BJ (cell line): Measurements from ENCODE around the gene AURKB. TPM values are rescaled to one million over a fixed set of nuclear protein-coding genes. Genes with fewer than 3 reads are reported as not detected.

Source experiments
- CTCF ChIA-PET: fragments of 350-600 bp; formaldehyde crosslinking; extraction: SDS; loops from one replicate; lab custom pipeline; 2021; ENCODE audit warnings: antibody characterized with exemption, inconsistent platforms; lab: Yijun Ruan, JAX
- POLR2A ChIA-PET: fragments of 300-600 bp; sonication (Branson Sonifier 250); formaldehyde crosslinking; extraction: SDS; loops from one replicate; lab custom pipeline; 2021; ENCODE audit warnings: antibody characterized with exemption; lab: Charles Lee
- DNase-seq: peaks from one replicate; pipeline ENCODE4 v3.0.0-alpha.2; 2011; ENCODE audit warnings: low read depth
- H3K27me3 ChIP-seq: 2 replicates; pipeline ENCODE4 v1.6.0; 2011; ENCODE audit warnings: low read length; ENCODE audit not compliant: control insufficient read depth, insufficient read depth
- H3K36me3 ChIP-seq: 2 replicates; pipeline ENCODE4 v1.5.1; 2011; ENCODE audit warnings: low read length; ENCODE audit not compliant: control insufficient read depth, insufficient read depth
- H3K4me3 ChIP-seq: 2 replicates; pipeline ENCODE4 v1.5.1; 2011; ENCODE audit warnings: low read depth, mild to moderate bottlenecking, control low read depth, low read length
- CTCF ChIP-seq: IDR thresholded peaks from 2 replicates; pipeline ENCODE4 v1.5.1; 2011; ENCODE audit warnings: low read depth, mild to moderate bottlenecking, control low read depth, inconsistent platforms, low read length, moderate library complexity; ENCODE audit not compliant: insufficient read depth
- polyA plus RNA-seq: library from polyadenylated mRNA; depleted of rRNA; stranded (reverse); fragments of >200 nt; gene quantifications from 2 replicates; pipeline ENCODE4 v1.2.3, GENCODE V29; 2011; rRNA removed

The AURKB gene
- polyA plus RNA-seq, 1 experiment, result 26.1 TPM

- 0 out of 2 replicates have a peak, but pooled peaks have one; percentile 7 for TF ChIP-seq CTCF
- H3K27me3 ChIP-seq, result no peaks in the 10 kb centered on the region
- POLR2A ChIA-PET, result interaction anchor here (0.5 to 0.9 kb wide), 4 partner anchors 18 to 918 kb away, joined by 3 to 6 read pairs (median 3); no protein-coding TSS in a partner anchor
- H3K4me3 ChIP-seq, result peak overlapping the region; percentile 48
- peak; percentile 100 for DNase-seq
- H3K36me3 ChIP-seq, result peaks cover 12% of the 10 kb centered on the region
- CTCF ChIA-PET, result interaction anchor here (0.9 to 4.2 kb wide), 11 partner anchors 15 to 144 kb away, joined by 3 to 32 read pairs (median 4); partner anchors contain the start of gene ALOXE3
Observed at GRCh38 chr17:8156246-8156992, 54.0 kb downstream of the AURKB start.

GRCh38 chr17:8155996-8156245 is 54.5 kb downstream of the AURKB start:
- Histone ChIP-seq H3K4me3 (peak overlapping the region; percentile 48), H3K36me3 (peaks cover 11% of the 10 kb centered on the region), H3K27me3 (no peaks in the 10 kb centered on the region)
- no peak for TF ChIP-seq CTCF
- POLR2A ChIA-PET, result interaction anchor here (0.5 kb wide), 1 partner anchor 918 kb away, joined by 3 read pairs; no protein-coding TSS in a partner anchor
- CTCF ChIA-PET, result interaction anchor here (0.9 to 4.2 kb wide), 6 partner anchors 19 to 70 kb away, joined by 3 to 32 read pairs (median 10); partner anchors contain the start of gene ALOXE3
- no peak for DNase-seq

- no peak for TF ChIP-seq CTCF
- H3K4me3 ChIP-seq, result peak overlapping the region; percentile 48
- ChIA-PET CTCF (interaction anchor here (1.0 to 4.2 kb wide), 3 partner anchors 21 to 71 kb away, joined by 3 to 32 read pairs (median 22); partner anchors contain the start of gene ALOXE3), POLR2A (no interaction called here)
- DNase-seq, result no peak
- peaks cover 8% of the 10 kb centered on the region for H3K36me3 ChIP-seq
- no peaks in the 10 kb centered on the region for H3K27me3 ChIP-seq
Observed at GRCh38 chr17:8155231-8155995, 55.0 kb downstream of the AURKB start.

Other genes with a start within 250 kb of the AURKB start
- 0.01 TPM in 1 of 2 replicates, not detected in the other for gene GUCY2D, start 208.0 kb downstream of the AURKB start, polyA plus RNA-seq
- not detected in 2 replicates for gene ALOX15B, start 171.5 kb downstream of the AURKB start, polyA plus RNA-seq
- not detected in 2 replicates for gene ALOX12B, start 122.9 kb downstream of the AURKB start, polyA plus RNA-seq
- gene ALOXE3, start 92.1 kb downstream of the AURKB start, polyA plus RNA-seq, result 0.04 and 0.10 TPM in 2 replicates
- not detected in 2 replicates for gene HES7, start 86.5 kb downstream of the AURKB start, polyA plus RNA-seq
- 5.1 and 7.7 TPM in 2 replicates for gene PER1, start 58.2 kb downstream of the AURKB start, polyA plus RNA-seq
- 20.1 and 22.8 TPM in 2 replicates for gene VAMP2, start 47.6 kb downstream of the AURKB start, polyA plus RNA-seq
- 13.6 and 14.5 TPM in 2 replicates for gene TMEM107, start 34.2 kb downstream of the AURKB start, polyA plus RNA-seq
- 3.0 and 4.5 TPM in 2 replicates for gene BORCS6, start 20.4 kb downstream of the AURKB start, polyA plus RNA-seq
- gene CTC1, start 37.5 kb upstream of the AURKB start, polyA plus RNA-seq, result 5.4 and 9.2 TPM in 2 replicates
- 12.2 and 15.6 TPM in 2 replicates for gene PFAS, start 38.7 kb upstream of the AURKB start, polyA plus RNA-seq
- 35.5 and 50.7 TPM in 2 replicates for gene RANGRF, start 78.1 kb upstream of the AURKB start, polyA plus RNA-seq
- 1.8 and 2.6 TPM in 2 replicates for gene SLC25A35, start 84.8 kb upstream of the AURKB start, polyA plus RNA-seq
- not detected in 2 replicates for gene ARHGEF15, start 99.7 kb upstream of the AURKB start, polyA plus RNA-seq
- gene ODF4, start 129.3 kb upstream of the AURKB start, polyA plus RNA-seq, result not detected in 2 replicates
- 2,021 and 3,734 TPM in 2 replicates for gene RPL26, start 172.6 kb upstream of the AURKB start, polyA plus RNA-seq
- gene RNF222, start 187.3 kb upstream of the AURKB start, polyA plus RNA-seq, result not detected in 2 replicates
- gene NDEL1, start 225.3 kb upstream of the AURKB start, polyA plus RNA-seq, result 72.2 and 74.5 TPM in 2 replicates